ENCODE measurements around the gene ADK. TPM values are rescaled to one million over a fixed set of nuclear protein-coding genes. Genes with fewer than 3 reads are reported as not detected.
"Not testable (repeated sequence)": the region's sequence is repeated elsewhere in the genome, so short reads cannot be mapped to it uniquely, and the experiment has no call there.

Gene ADK
- polyA plus RNA-seq, 1 experiment, result 19.4 TPM

DNA sequence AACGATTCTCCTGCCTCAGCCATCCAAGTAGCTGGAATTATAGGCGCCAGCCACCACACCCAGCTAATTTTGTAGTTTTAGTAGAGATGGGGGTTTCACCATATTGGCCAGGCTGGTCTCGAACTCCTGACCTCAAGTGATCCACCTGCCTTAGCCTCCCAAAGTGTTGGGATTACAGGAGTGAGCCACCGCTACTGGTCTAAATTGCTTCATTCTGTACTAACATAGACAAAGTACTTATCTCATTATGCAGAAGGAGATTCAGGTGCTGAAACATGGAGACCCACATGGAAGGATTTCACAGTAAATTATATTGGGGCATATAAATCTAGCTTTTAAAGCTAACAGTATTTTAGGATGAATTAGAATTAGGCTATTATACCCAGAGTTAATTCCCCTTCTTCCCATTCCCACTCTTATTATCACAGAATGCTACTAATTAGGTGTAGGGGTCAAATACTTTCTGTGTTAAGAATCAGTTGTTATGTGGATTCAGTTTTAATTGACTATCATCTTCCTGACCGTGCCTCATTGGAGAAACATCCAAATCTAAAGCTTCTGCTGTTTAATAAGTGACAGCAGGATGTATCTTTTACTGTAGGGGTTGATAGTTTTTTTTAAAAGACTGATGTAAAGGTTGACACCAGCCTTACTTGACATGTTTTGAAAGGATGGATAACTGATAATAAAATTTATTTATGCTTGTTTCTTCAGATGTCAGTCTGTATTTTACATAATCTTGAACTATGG lies 27.2 kb downstream of the ADK start:
- CTCF ChIA-PET, result interaction anchor here (0.6 to 1.8 kb wide), 4 partner anchors 12 to 693 kb away, joined by 3 to 9 read pairs (median 4); no protein-coding TSS in a partner anchor
- Histone ChIP-seq H3K27me3 (ENCODE audit: control insufficient read depth, insufficient read depth, low read length) (no peaks in the 10 kb centered on the region), H3K4me3 (ENCODE audit: low read depth, low read length) (no peak overlapping the region), H3K36me3 (ENCODE audit: control insufficient read depth, insufficient read depth, low read length) (no peaks in the 10 kb centered on the region)
- DNase-seq (ENCODE audit: low read depth), result no peak
- TF ChIP-seq, protein P1, sequence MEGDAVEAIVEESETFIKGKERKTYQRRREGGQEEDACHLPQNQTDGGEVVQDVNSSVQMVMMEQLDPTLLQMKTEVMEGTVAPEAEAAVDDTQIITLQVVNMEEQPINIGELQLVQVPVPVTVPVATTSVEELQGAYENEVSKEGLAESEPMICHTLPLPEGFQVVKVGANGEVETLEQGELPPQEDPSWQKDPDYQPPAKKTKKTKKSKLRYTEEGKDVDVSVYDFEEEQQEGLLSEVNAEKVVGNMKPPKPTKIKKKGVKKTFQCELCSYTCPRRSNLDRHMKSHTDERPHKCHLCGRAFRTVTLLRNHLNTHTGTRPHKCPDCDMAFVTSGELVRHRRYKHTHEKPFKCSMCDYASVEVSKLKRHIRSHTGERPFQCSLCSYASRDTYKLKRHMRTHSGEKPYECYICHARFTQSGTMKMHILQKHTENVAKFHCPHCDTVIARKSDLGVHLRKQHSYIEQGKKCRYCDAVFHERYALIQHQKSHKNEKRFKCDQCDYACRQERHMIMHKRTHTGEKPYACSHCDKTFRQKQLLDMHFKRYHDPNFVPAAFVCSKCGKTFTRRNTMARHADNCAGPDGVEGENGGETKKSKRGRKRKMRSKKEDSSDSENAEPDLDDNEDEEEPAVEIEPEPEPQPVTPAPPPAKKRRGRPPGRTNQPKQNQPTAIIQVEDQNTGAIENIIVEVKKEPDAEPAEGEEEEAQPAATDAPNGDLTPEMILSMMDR (IDR thresholded peaks at IDR 0.05; ENCODE audit: insufficient read depth, low read depth, low read length), result no peak
- POLR2A ChIA-PET, result no interaction called here

DNA sequence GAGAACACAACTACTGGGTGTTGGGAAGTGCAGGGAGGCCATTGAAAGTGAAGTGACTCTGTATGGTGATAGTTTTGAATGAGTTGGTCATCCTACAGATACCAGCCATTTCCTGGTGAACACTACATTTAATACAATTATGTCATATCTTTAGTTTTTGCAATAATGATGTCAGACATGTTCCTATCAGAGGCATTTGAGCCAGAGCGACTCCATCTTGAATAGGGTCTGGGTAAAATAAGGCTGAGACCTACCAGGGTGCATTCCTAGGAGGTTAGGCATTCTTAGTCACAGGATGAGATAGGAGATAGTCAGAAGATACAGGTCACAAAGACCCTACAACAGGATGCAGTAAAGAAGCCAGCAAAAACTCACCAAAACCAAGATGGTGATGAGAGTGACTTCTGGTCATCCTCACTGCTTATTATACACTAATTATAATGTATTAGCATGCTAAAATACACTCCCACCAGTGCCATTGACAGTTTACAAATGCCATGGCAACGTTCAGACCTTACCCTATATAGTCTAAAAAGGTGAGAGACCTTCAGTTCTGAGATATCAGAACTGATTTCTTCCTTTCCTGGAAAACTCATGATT lies 28.2 kb downstream of the ADK start:
- H3K27me3 ChIP-seq (ENCODE audit: control insufficient read depth, insufficient read depth, low read length), result no peaks in the 10 kb centered on the region
- ChIA-PET CTCF (interaction anchor here (1.0 kb wide), 1 partner anchor 64 kb away, joined by 3 read pairs; no protein-coding TSS in a partner anchor), POLR2A (no interaction called here)
- TF ChIP-seq, protein P1 (IDR thresholded peaks at IDR 0.05; ENCODE audit: insufficient read depth, low read depth, low read length), result no peak
- no peak for DNase-seq (ENCODE audit: low read depth)
- H3K36me3 ChIP-seq (ENCODE audit: control insufficient read depth, insufficient read depth, low read length), result no peaks in the 10 kb centered on the region
- H3K4me3 ChIP-seq (ENCODE audit: low read depth, low read length), result no peak overlapping the region

DNA sequence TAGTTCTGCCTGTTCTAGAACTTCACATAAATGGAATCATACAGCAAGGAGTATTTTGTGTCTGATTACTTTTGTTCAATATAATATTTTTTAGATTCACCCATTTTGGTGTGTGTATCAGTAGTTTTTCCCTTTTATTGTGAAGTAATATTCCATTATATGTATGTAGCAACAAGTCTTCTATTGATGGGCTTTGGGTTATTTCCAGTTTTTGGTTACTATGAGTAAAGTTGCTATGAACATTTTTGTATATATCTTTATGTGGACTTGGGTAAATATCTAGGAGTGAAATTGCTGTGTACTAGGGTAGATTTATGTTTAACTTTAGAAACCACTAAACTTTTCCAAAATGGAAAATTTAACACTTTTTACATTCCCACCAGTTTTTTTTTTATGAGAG lies 35.7 kb downstream of the ADK start:
- POLR2A ChIA-PET, result no interaction called here
- CTCF ChIA-PET, result no interaction called here

DNA sequence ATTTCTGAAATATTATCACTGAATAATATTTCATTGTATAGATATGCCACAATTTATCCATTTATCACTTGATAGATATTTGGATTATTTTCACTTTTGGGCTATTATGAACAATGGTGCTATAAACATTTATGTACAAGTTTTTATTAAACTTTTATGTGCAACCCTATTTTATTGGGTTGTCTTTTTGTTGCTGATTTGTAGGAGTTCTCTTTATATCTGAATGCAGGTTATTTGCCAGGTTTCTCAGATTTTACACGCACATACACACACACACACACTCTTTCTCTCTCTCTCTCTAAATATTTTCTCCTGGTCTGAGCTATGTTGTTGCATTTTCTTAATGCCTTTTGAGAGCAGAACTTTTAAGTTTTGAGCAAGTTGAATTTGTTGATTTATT lies 36.2 kb downstream of the ADK start:
- Histone ChIP-seq H3K36me3 (ENCODE audit: control insufficient read depth, insufficient read depth, low read length) (no peaks in the 10 kb centered on the region), H3K4me3 (ENCODE audit: low read depth, low read length) (no peak overlapping the region), H3K27me3 (ENCODE audit: control insufficient read depth, insufficient read depth, low read length) (no peaks in the 10 kb centered on the region)
- POLR2A ChIA-PET, result no interaction called here
- no peak for DNase-seq (ENCODE audit: low read depth)
- TF ChIP-seq, protein P1 (IDR thresholded peaks at IDR 0.05; ENCODE audit: insufficient read depth, low read depth, low read length), result no peak
- CTCF ChIA-PET, result no interaction called here

More for the DNA sequence above, 35.7 kb downstream of the ADK start:
- Histone ChIP-seq H3K36me3 (ENCODE audit: control insufficient read depth, insufficient read depth, low read length) (no peaks in the 10 kb centered on the region), H3K27me3 (ENCODE audit: control insufficient read depth, insufficient read depth, low read length) (no peaks in the 10 kb centered on the region), H3K4me3 (ENCODE audit: low read depth, low read length) (no peak overlapping the region)
- no peak for DNase-seq (ENCODE audit: low read depth)
- TF ChIP-seq, protein P1 (IDR thresholded peaks at IDR 0.05; ENCODE audit: insufficient read depth, low read depth, low read length), result no peak

DNA sequence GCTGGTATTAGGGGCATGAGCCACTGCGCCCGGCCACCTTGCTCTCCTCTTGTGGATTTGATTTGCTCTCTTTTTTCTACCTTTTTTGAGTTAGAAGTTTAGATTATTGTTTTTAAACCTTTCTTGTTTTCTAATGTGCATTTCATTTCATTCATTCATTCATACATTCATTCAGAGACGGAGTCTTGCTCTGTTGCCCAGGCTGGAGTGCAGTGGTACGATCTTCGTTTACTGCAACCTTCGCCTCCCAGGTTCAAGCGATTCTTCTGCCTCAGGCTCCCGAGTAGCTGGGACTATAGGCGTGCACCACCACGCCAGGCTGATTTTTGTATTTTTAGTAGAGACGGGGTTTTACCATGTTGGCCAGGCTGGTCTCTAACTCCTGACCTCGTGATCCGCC lies 37.6 kb downstream of the ADK start:
- H3K27me3 ChIP-seq (ENCODE audit: control insufficient read depth, insufficient read depth, low read length); H3K36me3 ChIP-seq (ENCODE audit: control insufficient read depth, insufficient read depth, low read length); DNase-seq (ENCODE audit: low read depth); POLR2A ChIA-PET; H3K4me3 ChIP-seq (ENCODE audit: low read depth, low read length): not testable (repeated sequence)
- CTCF ChIA-PET, result interaction anchor here (2.6 kb wide), 1 partner anchor 11 kb away, joined by 9 read pairs; no protein-coding TSS in a partner anchor

Data from BJ (cell line).